Measurements from ENCODE around the gene CRISP2.
"Not testable (repeated sequence)": the region's sequence is repeated elsewhere in the genome, so short reads cannot be mapped to it uniquely, and the experiment has no call there.

CRISP2 gene

DNA sequence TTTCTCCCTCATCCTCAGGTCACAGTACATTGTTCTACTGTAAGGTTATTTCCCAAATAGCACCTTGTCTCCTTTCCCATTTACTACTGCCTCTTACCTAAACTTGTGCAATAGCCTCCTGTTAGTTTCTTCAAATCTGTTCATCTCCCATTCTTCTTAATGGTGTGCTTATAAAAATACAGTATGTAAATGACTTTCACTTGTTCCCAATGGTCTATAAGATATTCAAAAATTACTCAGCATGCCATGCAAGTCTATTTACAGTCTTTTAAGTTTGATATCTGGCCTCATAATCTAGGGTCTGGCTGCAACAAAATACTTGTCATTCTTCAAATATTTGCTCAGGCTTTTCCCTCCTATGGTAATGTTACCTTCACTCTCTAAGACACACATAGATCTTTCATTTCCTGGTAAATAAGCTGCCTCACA is 45.2 kb downstream of the CRISP2 start:
- Histone ChIP-seq H3K9me3 (no peaks in the 10 kb centered on the region), H3K4me3 (ENCODE audit: low read depth in 1 of 2, low read length in 1 of 2) (no peak overlapping the region), H3K27ac (no peak overlapping the region), H3K27me3 (no peaks in the 10 kb centered on the region), H3K4me1 (ENCODE audit: control insufficient read depth in 1 of 2, insufficient read depth in 1 of 2, low read depth in 1 of 2, low read length in 1 of 2) (peaks cover 0 to 9% of the 10 kb centered on the region in 2 experiments), H3K36me3 (no peaks in the 10 kb centered on the region)
- TF ChIP-seq, protein P1, sequence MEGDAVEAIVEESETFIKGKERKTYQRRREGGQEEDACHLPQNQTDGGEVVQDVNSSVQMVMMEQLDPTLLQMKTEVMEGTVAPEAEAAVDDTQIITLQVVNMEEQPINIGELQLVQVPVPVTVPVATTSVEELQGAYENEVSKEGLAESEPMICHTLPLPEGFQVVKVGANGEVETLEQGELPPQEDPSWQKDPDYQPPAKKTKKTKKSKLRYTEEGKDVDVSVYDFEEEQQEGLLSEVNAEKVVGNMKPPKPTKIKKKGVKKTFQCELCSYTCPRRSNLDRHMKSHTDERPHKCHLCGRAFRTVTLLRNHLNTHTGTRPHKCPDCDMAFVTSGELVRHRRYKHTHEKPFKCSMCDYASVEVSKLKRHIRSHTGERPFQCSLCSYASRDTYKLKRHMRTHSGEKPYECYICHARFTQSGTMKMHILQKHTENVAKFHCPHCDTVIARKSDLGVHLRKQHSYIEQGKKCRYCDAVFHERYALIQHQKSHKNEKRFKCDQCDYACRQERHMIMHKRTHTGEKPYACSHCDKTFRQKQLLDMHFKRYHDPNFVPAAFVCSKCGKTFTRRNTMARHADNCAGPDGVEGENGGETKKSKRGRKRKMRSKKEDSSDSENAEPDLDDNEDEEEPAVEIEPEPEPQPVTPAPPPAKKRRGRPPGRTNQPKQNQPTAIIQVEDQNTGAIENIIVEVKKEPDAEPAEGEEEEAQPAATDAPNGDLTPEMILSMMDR (IDR thresholded peaks at IDR 0.05) = no peak

GRCh38 chr6:49666930-49667757 is 46.2 kb downstream of the CRISP2 start:
- TF ChIP-seq, protein P1 (IDR thresholded peaks at IDR 0.05) = no peak
- Histone ChIP-seq H3K9me3 (no peaks in the 10 kb centered on the region), H3K4me3 (ENCODE audit: low read depth in 1 of 2, low read length in 1 of 2) (no peak overlapping the region), H3K27me3 (no peaks in the 10 kb centered on the region), H3K27ac (no peak overlapping the region), H3K36me3 (no peaks in the 10 kb centered on the region), H3K4me1 (ENCODE audit: control insufficient read depth in 1 of 2, insufficient read depth in 1 of 2, low read depth in 1 of 2, low read length in 1 of 2) (peaks cover 5 to 19% of the 10 kb centered on the region in 2 experiments)

DNA sequence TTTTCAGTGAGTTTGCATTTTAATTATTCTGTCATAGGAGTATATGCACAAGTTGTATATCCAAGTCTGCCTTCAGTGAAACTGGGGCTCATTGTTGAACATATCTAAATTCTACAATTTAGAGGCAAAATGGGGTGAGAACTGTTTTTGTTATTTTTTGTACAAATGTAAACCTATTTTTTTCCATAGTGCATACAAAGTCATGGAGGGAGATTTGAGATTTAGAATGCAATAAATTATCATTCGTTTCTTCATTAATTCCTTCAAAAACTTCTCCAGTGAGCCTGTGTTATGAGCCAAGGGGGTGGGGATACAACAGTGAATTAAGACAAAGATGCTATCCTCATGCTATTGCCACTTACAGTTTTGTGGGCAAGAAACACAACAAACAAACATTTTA is 46.9 kb downstream of the CRISP2 start:
- Histone ChIP-seq H3K27me3 (no peaks in the 10 kb centered on the region), H3K27ac (no peak overlapping the region)
- TF ChIP-seq, protein P1 (IDR thresholded peaks at IDR 0.05) = no peak

GRCh38 chr6:49664817-49665216 is 48.5 kb downstream of the CRISP2 start:
- no peak overlapping the region for H3K27ac ChIP-seq
- no peaks in the 10 kb centered on the region for H3K27me3 ChIP-seq
- H3K36me3 ChIP-seq = no peaks in the 10 kb centered on the region
- TF ChIP-seq, protein P1 (IDR thresholded peaks at IDR 0.05) = no peak
- peaks cover 5 to 24% of the 10 kb centered on the region in 2 experiments for H3K4me1 ChIP-seq (ENCODE audit: control insufficient read depth in 1 of 2, insufficient read depth in 1 of 2, low read depth in 1 of 2, low read length in 1 of 2)
- H3K9me3 ChIP-seq = no peaks in the 10 kb centered on the region
- H3K4me3 ChIP-seq (ENCODE audit: low read depth in 1 of 2, low read length in 1 of 2) = no peak overlapping the region

More for the DNA sequence above, 46.9 kb downstream of the CRISP2 start:
- Histone ChIP-seq H3K4me1 (ENCODE audit: control insufficient read depth in 1 of 2, insufficient read depth in 1 of 2, low read depth in 1 of 2, low read length in 1 of 2) (peaks cover 5 to 24% of the 10 kb centered on the region in 2 experiments), H3K4me3 (ENCODE audit: low read depth in 1 of 2, low read length in 1 of 2) (no peak overlapping the region), H3K36me3 (no peaks in the 10 kb centered on the region), H3K9me3 (no peaks in the 10 kb centered on the region)

GRCh38 chr6:49664054-49664453 is 49.3 kb downstream of the CRISP2 start:
- H3K27ac ChIP-seq; H3K4me3 ChIP-seq (ENCODE audit: low read depth in 1 of 2, low read length in 1 of 2); H3K9me3 ChIP-seq; H3K36me3 ChIP-seq; H3K27me3 ChIP-seq: not testable (repeated sequence)
- peaks cover 5 to 24% of the 10 kb centered on the region in 2 experiments for H3K4me1 ChIP-seq (ENCODE audit: control insufficient read depth in 1 of 2, insufficient read depth in 1 of 2, low read depth in 1 of 2, low read length in 1 of 2)

DNA sequence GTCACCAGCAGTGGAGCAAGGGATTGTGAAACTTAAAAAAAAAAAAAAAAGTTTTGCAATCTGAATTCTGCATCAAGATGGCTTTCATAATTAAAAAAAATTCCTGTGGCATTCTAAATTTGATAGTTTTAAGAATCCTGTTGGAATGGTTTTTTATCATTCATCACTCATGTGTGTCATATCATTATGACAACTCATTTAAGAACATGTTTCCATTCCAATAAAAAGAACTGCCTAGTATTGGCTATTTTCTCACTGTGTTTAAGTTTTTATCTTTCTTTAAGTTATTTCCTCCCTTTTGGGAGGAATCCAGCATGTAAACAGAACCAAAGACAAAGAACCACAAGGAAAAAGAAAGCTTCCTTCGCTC is 50.5 kb downstream of the CRISP2 start:
- H3K36me3 ChIP-seq = no peaks in the 10 kb centered on the region
- TF ChIP-seq, protein P1 (IDR thresholded peaks at IDR 0.05) = no peak
- no peaks in the 10 kb centered on the region for H3K27me3 ChIP-seq
- H3K27ac ChIP-seq = no peak overlapping the region
- H3K4me1 ChIP-seq (ENCODE audit: control insufficient read depth in 1 of 2, insufficient read depth in 1 of 2, low read depth in 1 of 2, low read length in 1 of 2) = peaks cover 5 to 24% of the 10 kb centered on the region in 2 experiments
- H3K9me3 ChIP-seq = no peaks in the 10 kb centered on the region
- no peak overlapping the region for H3K4me3 ChIP-seq (ENCODE audit: low read depth in 1 of 2, low read length in 1 of 2)

Data from neutrophil (primary cell).